Muscle of leg (tissue), 11 donors: ENCODE data around the gene LRRC4C. TPM values are rescaled to one million over a fixed set of nuclear protein-coding genes. Genes with fewer than 3 reads are reported as not detected.

Experiments used
- DNase-seq: peaks from one replicate; pipeline ENCODE4 v3.0.0; 2013
- H3K27ac ChIP-seq: one replicate; pipeline ENCODE4 v1.5.1; 2013; ENCODE audit warnings: mild to moderate bottlenecking, low read length, control low read depth
- H3K27me3 ChIP-seq: one replicate; pipeline ENCODE4 v1.6.1; 2013; ENCODE audit warnings: low read length; ENCODE audit not compliant: control insufficient read depth, insufficient read depth
- H3K36me3 ChIP-seq: one replicate; pipeline ENCODE4 v1.6.1; 2013; ENCODE audit warnings: low read length; ENCODE audit not compliant: control insufficient read depth, insufficient read depth
- H3K4me1 ChIP-seq: one replicate; pipeline ENCODE4 v1.6.1; 2013; ENCODE audit warnings: low read length; ENCODE audit not compliant: control insufficient read depth, insufficient read depth
- H3K4me3 ChIP-seq: one replicate; pipeline ENCODE4 v1.5.1; 2013; ENCODE audit warnings: low read length, control low read depth
- H3K9me3 ChIP-seq: replicated peaks from 2 replicates; pipeline ENCODE4 v1.6.1; 2013; ENCODE audit warnings: low read depth, low read length; ENCODE audit not compliant: control insufficient read depth
- WGBS: methylation state at CpG from one replicate; pipeline ENCODE4 v1.1.5; 2013; ENCODE audit warnings: missing lambda C conversion rate; ENCODE audit not compliant: insufficient coverage; 5-methylcytosine and 5-hydroxymethylcytosine counted together
- polyA plus RNA-seq, 8 donors: library from polyadenylated mRNA; unstranded; fragments of 120-200 nt; gene quantifications; one replicate each; pipeline versions ENCODE4 v1.2.1 to v1.2.3, GENCODE V29; 2013; ENCODE audit warnings: inconsistent platforms in 1 of 8, low replicate concordance in 1 of 8; ENCODE audit not compliant: insufficient read length in 8 of 8, insufficient read depth in 1 of 8
- total RNA-seq: library from RNA; stranded (reverse); fragments of 120-200 nt; gene quantifications from one replicate; pipeline ENCODE4 v1.2.4, GENCODE V29; 2013

The LRRC4C gene
- total and polyA plus RNA-seq, 9 donors = 1.8 to 5.3 (median 2.3) TPM

DNA sequence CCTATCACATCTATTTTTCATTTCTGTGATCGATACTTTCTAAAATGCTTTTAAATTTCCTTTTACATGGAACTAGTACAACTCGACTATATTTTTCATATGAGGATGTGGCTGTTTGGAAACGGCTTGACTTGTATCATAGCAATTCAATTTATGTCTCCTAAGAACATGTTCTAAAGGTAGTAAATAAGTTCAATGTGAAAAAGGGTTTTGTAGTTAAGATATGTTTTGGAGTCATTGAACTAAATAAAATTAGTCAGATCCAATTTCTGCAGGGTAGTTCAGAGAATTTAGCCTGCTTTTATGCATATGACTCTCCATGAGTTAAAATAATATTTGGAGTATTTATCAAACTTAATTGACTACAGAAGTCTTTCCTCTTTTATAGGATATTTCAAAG, 1121.4 kb downstream of the LRRC4C start:
- Histone ChIP-seq H3K36me3 (no peaks in the 10 kb centered on the region), H3K4me1 (no peaks in the 10 kb centered on the region), H3K27me3 (no peaks in the 10 kb centered on the region), H3K9me3 (no peaks in the 10 kb centered on the region), H3K27ac (no peak overlapping the region), H3K4me3 (no peak overlapping the region)
- no CpG with 5 or more reads among the region's 3 CpGs for WGBS
- no peak for DNase-seq

DNA sequence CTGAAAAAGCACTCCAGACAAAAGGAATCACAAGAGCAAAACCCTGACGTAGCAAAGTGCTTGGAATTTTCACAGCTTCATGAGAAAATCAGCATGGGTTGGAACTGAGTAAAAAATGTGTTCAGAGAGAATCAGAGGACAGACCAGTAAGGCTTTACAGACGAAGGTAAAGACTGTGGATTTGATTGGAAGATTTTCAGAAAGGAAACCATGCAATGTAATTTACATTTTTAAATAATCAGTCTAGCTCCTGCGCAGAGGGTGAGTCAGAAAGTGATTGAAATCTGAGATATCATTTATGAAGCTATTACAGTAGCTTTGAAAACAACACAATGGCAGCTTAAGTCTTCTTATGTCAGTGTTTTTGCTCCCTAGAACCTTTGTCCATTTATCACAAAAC, 1122.3 kb downstream of the LRRC4C start:
- WGBS = no CpG with 5 or more reads among the region's 3 CpGs
- DNase-seq = no peak
- no peaks in the 10 kb centered on the region for H3K36me3 ChIP-seq

DNA sequence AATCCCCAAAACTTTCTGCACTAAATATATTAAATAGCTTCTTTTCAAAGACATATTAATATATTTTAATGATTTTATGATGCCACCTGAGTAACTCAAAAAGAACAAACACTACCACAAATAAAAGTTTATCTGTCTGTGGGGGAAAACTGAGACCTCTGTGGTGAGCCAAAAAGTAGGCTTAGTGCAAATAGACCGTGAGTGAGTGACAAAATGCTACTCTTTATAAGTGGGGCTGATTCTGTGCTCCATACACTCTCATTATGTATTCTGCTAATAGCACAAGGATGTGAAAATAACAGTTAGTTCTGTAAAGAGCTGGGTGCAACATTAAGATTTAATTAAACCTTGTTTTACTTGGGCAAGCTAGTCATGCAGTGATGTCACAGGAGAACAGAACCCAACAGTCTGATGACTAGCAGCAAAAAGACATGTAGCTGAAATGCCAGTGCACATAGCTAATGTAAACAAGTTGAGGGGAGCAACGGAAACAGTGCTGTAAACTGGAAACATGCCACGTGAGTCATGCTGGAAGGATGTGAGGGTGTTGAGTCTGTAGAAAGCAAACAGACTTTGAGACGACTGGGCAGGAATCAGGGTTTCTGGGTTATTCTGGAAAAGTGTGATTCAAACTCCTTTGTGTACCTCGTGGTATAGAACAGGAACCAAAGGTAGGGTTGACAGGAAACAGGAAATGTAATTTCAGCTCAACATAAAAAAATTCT, 1130.4 kb downstream of the LRRC4C start:
- Histone ChIP-seq H3K4me3 (no peak overlapping the region), H3K27ac (no peak overlapping the region), H3K36me3 (no peaks in the 10 kb centered on the region), H3K27me3 (no peaks in the 10 kb centered on the region), H3K9me3 (no peaks in the 10 kb centered on the region), H3K4me1 (no peaks in the 10 kb centered on the region)
- WGBS = 0% methylated on average over 1 of the region's 5 CpGs
- peak; percentile 89 for DNase-seq

More for the DNA sequence above, 1122.3 kb downstream of the LRRC4C start:
- no peaks in the 10 kb centered on the region for H3K4me1 ChIP-seq
- no peak overlapping the region for H3K27ac ChIP-seq
- no peak overlapping the region for H3K4me3 ChIP-seq
- H3K27me3 ChIP-seq = no peaks in the 10 kb centered on the region
- H3K9me3 ChIP-seq = no peaks in the 10 kb centered on the region

DNA sequence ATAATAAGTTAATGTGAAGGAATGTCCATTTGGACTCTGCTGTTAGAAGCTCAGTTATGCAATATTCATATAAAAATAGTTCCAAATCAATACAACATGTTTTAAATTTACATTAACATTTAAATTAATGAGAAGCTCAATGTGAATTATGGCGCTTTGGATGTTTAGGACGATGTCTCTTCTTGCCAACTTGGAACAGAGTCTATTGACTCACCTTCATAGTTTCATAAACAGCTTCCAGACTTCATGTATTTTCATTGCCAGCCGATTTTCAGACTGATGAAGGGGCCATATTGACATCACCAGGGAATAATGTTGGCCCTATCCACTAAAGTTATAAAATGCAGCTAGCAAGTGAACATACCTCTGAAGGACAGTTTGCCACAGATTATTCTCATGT, 1136.2 kb downstream of the LRRC4C start:
- Histone ChIP-seq H3K9me3 (no peaks in the 10 kb centered on the region), H3K4me3 (no peak overlapping the region), H3K27ac (no peak overlapping the region), H3K36me3 (no peaks in the 10 kb centered on the region), H3K4me1 (no peaks in the 10 kb centered on the region), H3K27me3 (no peaks in the 10 kb centered on the region)
- DNase-seq = peak; percentile 15
- 51% methylated on average over 2 of the region's 3 CpGs for WGBS

DNA sequence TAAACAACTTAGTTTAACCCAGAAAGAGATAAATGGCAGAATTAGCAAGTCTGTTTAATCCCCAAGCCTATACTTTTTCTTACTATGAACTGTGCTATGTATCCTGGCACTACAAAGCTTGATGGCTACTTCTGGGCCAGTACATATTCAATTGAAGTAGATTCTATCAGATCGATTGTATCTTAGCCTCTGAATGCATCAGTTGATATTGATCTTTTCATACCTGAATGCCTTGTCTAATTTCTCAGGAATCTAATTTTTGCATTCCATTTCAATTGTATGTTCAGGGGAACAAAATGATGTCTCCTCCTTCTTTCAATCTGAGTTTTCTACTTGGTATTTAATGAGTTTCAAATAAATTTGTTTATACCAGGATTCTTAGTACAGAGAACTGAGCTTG, 1137.9 kb downstream of the LRRC4C start:
- WGBS = no CpG with 5 or more reads among the region's 1 CpG
- Histone ChIP-seq H3K4me3 (no peak overlapping the region), H3K36me3 (no peaks in the 10 kb centered on the region), H3K27ac (no peak overlapping the region), H3K4me1 (no peaks in the 10 kb centered on the region), H3K9me3 (no peaks in the 10 kb centered on the region), H3K27me3 (no peaks in the 10 kb centered on the region)
- DNase-seq = no peak

DNA sequence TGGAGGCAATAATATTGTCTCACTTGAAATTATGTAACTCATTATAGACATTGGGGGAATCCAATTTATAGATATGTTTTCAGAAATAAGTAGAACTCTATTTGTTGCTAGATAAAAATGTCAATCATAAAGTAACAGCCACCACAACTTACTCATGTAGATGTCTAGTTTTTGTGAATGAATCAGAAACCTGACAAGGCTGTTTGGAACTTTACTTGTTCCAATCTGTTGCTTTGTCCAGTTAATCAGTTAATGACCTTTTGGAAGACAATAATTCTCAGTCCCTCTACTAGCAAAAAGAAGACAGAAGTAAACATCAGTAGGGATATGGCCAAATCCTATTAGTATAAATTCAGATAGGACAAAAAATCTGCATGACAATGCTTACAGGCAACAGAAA, 1143.3 kb downstream of the LRRC4C start:
- Histone ChIP-seq H3K27ac (no peak overlapping the region), H3K36me3 (no peaks in the 10 kb centered on the region), H3K4me3 (no peak overlapping the region), H3K27me3 (no peaks in the 10 kb centered on the region), H3K9me3 (no peaks in the 10 kb centered on the region), H3K4me1 (no peaks in the 10 kb centered on the region)
- DNase-seq = no peak

DNA sequence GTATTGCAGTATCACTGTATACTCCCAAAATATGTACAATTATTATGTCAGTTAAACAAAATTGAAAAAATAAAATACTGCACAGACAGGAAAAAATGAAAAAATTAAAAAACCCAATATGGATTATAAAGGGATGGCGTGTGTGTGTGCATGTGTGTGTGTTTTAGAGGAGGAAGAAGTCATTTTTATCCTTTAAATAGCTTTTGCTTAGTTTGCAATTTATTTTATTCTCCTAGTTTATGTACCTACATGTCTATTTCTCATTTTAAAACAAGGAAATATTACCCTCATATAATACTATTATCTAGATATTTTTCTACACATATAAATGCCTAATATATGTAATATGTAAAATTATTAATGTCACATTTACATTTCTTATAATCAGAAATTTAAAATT, 1144.3 kb downstream of the LRRC4C start:
- Histone ChIP-seq H3K4me1 (no peaks in the 10 kb centered on the region), H3K27me3 (no peaks in the 10 kb centered on the region), H3K9me3 (no peaks in the 10 kb centered on the region), H3K36me3 (no peaks in the 10 kb centered on the region), H3K27ac (no peak overlapping the region), H3K4me3 (no peak overlapping the region)
- WGBS = no CpG with 5 or more reads among the region's 1 CpG
- DNase-seq = no peak

DNA sequence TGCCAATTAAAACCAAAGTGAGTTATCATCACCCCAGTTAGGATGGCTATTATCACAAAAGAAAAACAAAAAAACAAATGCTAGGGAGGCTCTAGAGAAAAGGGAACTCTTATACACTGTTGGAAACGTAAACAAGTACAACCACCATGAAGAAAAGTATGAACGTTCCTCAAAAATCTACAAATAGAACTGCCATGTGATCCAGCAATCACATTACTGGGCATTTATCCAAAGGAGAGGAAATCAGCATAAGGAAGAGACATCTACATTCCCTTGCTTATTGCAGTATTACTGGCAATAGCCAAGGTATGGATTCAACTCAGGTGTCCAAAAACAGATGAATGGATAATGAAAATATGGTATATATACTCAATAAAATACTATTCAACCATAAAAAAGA, 1145.1 kb downstream of the LRRC4C start:
- Histone ChIP-seq H3K36me3 (no peaks in the 10 kb centered on the region), H3K27ac (no peak overlapping the region), H3K9me3 (no peaks in the 10 kb centered on the region), H3K4me1 (no peaks in the 10 kb centered on the region), H3K27me3 (no peaks in the 10 kb centered on the region), H3K4me3 (no peak overlapping the region)
- no CpG with 5 or more reads among the region's 2 CpGs for WGBS
- peak; percentile 5 for DNase-seq

DNA sequence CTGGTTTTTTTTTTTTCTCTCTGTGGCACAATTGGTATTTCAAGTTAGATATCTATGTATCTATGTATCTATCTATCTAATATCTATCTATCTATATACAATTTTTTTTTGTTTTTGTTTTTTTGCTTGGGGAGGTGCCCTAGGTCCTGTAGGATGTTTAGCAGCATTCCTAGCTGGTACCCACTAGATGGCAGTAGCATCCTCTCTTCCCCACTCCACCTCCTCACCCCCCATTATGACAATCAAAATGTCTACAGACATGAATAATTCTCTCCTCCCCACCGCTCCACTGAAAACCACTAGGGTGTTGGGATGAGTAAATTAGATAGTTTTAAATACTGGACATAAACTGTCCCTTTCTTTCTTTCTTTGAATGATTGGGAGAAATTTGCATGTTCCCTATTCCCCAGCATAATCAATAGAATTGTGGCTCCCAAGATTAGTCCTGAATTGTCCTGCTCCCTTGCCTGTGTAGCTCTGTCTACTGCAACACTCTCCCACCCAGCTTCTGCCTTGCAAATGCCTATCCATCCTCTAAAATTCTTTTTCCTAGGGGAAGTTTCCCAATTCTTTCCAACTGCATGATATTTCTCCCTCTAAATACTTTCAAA, 1152.4 kb downstream of the LRRC4C start:
- WGBS = no CpG with 5 or more reads among the region's 1 CpG
- no peaks in the 10 kb centered on the region for H3K4me1 ChIP-seq
- DNase-seq = no peak
- H3K27ac ChIP-seq = no peak overlapping the region
- H3K9me3 ChIP-seq = no peaks in the 10 kb centered on the region
- H3K27me3 ChIP-seq = no peaks in the 10 kb centered on the region
- H3K4me3 ChIP-seq = no peak overlapping the region
- H3K36me3 ChIP-seq = no peaks in the 10 kb centered on the region

DNA sequence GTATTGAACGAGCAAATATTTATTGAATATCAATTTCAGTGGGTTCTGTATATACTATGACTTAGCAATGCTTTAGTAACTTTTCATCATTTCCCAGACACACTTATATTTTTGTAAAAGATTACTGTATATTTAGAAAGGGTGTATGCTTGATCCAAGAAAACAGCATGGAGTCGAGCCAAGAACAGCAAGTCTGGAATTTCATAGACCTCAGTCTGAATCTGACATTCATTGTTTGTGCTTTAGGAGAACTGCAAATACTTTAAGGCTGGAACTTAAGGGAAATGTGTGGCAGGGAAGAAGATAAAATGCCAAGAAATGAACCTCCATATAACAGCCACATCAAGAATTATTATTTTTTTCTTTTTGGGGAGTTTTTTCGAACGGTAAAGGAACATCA, 1156.8 kb downstream of the LRRC4C start:
- no peaks in the 10 kb centered on the region for H3K9me3 ChIP-seq
- no peaks in the 10 kb centered on the region for H3K36me3 ChIP-seq
- no peaks in the 10 kb centered on the region for H3K4me1 ChIP-seq
- DNase-seq = peak; percentile 73
- H3K4me3 ChIP-seq = no peak overlapping the region
- no CpG with 5 or more reads among the region's 4 CpGs for WGBS
- no peak overlapping the region for H3K27ac ChIP-seq
- no peaks in the 10 kb centered on the region for H3K27me3 ChIP-seq
